ENCODE results near the gene SAFB2.

The SAFB2 gene

DNA sequence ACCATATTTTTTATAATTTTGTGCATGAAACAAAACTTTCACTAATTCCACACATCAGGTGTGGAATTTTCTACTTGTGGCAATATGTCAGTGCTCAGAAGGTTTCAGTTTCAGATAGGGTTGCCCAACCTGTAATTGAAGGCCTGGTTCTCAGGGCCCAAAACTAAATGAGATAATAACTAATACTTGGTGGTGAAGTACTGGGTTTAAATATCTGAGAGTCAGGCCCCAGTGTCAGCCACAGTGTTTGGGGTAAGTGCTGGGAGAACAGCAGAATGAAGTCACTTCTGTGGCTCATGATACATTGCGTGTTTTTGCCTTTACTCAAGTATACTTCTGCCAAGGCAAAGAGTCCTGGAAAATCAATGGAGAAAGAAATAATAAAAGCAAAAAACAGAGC, 5.9 kb upstream of the SAFB2 start:
- in situ Hi-C loops (cut with HindIII; ENCODE audit: low sequenced_read_pairs), result no loop called here
- TF ChIP-seq, protein P1, sequence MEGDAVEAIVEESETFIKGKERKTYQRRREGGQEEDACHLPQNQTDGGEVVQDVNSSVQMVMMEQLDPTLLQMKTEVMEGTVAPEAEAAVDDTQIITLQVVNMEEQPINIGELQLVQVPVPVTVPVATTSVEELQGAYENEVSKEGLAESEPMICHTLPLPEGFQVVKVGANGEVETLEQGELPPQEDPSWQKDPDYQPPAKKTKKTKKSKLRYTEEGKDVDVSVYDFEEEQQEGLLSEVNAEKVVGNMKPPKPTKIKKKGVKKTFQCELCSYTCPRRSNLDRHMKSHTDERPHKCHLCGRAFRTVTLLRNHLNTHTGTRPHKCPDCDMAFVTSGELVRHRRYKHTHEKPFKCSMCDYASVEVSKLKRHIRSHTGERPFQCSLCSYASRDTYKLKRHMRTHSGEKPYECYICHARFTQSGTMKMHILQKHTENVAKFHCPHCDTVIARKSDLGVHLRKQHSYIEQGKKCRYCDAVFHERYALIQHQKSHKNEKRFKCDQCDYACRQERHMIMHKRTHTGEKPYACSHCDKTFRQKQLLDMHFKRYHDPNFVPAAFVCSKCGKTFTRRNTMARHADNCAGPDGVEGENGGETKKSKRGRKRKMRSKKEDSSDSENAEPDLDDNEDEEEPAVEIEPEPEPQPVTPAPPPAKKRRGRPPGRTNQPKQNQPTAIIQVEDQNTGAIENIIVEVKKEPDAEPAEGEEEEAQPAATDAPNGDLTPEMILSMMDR (IDR thresholded peaks at IDR 0.05; ENCODE audit: low read depth, low read length), result no peak
- no peak overlapping the region for H3K4me3 ChIP-seq (ENCODE audit: low read depth, low read length)
- peak; percentile 7 for DNase-seq (ENCODE audit: low read depth, low spot score)

DNA sequence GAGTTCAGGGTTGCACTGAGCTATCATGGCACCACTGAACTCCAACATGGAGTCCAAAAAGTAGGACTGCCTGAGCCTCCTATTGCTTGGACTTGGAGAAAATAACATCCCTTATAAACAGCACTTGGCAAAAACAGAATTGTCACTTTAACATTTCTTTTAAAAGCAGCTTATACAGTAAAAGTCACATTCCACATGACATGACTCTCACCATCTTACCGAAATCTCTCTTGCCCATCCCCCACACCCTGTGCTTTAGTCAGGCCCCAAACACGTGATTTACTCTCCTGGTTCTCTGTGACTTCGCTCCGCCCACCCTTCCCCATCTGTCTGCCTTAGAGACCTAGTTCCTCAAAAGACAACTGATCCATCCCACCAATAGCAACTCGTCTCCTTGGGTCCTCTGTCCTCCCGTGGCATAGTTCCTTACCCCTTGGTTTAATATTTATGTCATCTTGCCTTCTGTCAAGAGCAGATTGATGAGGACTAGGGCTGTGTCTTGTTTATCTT, 4.9 kb upstream of the SAFB2 start:
- TF ChIP-seq, protein P1 (IDR thresholded peaks at IDR 0.05; ENCODE audit: low read depth, low read length), result no peak
- H3K4me3 ChIP-seq (ENCODE audit: low read depth, low read length), result no peak overlapping the region
- no peak for DNase-seq (ENCODE audit: low read depth, low spot score)
- in situ Hi-C loops (cut with HindIII; ENCODE audit: low sequenced_read_pairs), result no loop called here

- H3K4me3 ChIP-seq (ENCODE audit: low read depth, low read length), result no peak overlapping the region
- DNase-seq (ENCODE audit: low read depth, low spot score), result no peak
- in situ Hi-C loops (cut with HindIII; ENCODE audit: low sequenced_read_pairs), result no loop called here
- TF ChIP-seq, protein P1 (IDR thresholded peaks at IDR 0.05; ENCODE audit: low read depth, low read length), result no peak
Observed at GRCh38 chr19:5625641-5626040, 3.1 kb upstream of the SAFB2 start.

- no peak for DNase-seq (ENCODE audit: low read depth, low spot score)
- H3K4me3 ChIP-seq (ENCODE audit: low read depth, low read length), result peak overlapping the region; percentile 99
- in situ Hi-C loops (cut with HindIII; ENCODE audit: low sequenced_read_pairs), result no loop called here
- TF ChIP-seq, protein P1 (IDR thresholded peaks at IDR 0.05; ENCODE audit: low read depth, low read length), result no peak
Observed at GRCh38 chr19:5624741-5625278, 2.2 kb upstream of the SAFB2 start.

DNA sequence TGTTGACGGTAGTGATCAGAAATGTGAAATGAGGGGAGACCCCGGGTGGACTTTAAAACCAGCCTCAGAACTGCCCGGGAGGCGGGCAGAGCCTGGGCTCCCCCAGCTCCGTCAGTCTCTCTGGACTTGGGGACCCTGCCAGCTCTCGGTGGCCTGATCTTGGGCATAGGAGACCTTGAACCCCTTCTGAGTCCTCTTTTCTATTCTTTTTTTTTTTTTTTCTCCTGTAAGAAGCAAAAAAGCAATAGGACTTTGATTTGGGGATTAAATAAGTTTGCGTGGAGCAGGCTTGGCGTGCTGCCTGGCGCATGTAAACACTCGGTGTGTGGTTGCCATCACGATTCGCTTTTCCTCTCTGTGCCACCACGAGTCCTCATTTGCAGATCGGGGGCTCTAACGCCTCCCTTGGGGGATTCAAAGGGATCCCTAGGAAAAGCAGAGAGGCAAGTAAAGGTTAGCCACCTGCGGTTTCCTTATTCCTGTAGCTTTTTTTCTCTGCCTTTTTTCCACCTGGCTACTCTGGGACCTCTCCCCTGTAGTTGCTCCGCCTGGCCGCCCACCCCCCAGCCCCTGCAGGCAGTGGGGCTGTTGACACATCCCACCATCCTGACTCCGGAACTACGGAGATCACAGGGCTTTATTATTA, 1.6 kb upstream of the SAFB2 start:
- peak overlapping the region; percentile 99 for H3K4me3 ChIP-seq (ENCODE audit: low read depth, low read length)
- in situ Hi-C loops (cut with HindIII; ENCODE audit: low sequenced_read_pairs), result no loop called here
- peak; percentile 40 for DNase-seq (ENCODE audit: low read depth, low spot score)
- TF ChIP-seq, protein P1 (IDR thresholded peaks at IDR 0.05; ENCODE audit: low read depth, low read length), result no peak

GRCh38 chr19:5623397-5624017, 931 bp upstream of the SAFB2 start:
- peak overlapping the region; percentile 99 for H3K4me3 ChIP-seq (ENCODE audit: low read depth, low read length)
- no peak for DNase-seq (ENCODE audit: low read depth, low spot score)
- TF ChIP-seq, protein P1 (IDR thresholded peaks at IDR 0.05; ENCODE audit: low read depth, low read length), result no peak
- in situ Hi-C loops (cut with HindIII; ENCODE audit: low sequenced_read_pairs), result no loop called here

Data from astrocyte of the spinal cord (primary cell).